ENCODE results near the gene MOK. TPM values are rescaled to one million over a fixed set of nuclear protein-coding genes. Genes with fewer than 3 reads are reported as not detected.
"Not testable (repeated sequence)": the region's sequence is repeated elsewhere in the genome, so short reads cannot be mapped to it uniquely, and the experiment has no call there.

Gene MOK
- total and polyA plus RNA-seq, 2 experiments from 2014 or later = 28.1 to 31.7 TPM

DNA sequence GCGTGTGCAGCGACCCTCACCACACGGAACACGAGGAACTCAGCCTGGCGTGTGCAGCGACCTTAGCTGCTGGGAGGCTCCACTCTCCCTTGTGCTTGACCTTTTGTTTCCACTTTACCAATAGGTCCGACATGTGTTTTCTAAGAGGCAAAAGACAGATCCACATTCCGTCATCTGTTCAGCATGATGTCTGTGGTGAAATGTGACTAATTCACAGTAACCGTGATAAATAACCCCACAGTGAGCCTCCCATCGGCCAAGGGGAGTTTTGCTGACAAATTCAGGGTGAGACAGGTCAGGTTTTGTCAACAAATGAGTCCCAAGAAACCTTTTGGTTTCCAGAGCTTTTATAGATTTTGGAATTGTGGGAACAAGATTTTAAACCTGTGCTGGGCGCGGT lies 55.9 kb downstream of the MOK start:
- TF ChIP-seq CTCF (IDR thresholded peaks at IDR 0.05; ENCODE audit: low read depth, low read length) = no peak
- Histone ChIP-seq H3K4me3 (no peak overlapping the region), H3K4me1 (ENCODE audit: low read depth) (peaks cover 38% of the 10 kb centered on the region), H3K27ac (peak overlapping the region; percentile 66), H3K27me3 (no peaks in the 10 kb centered on the region), H3K36me3 (no peaks in the 10 kb centered on the region), H3K9me3 (ENCODE audit: low read depth) (no peaks in the 10 kb centered on the region)
- DNase-seq (ENCODE audit: low read depth in 1 of 2, low spot score in 1 of 2) = peak in 1 of 2 donors; percentile 75

DNA sequence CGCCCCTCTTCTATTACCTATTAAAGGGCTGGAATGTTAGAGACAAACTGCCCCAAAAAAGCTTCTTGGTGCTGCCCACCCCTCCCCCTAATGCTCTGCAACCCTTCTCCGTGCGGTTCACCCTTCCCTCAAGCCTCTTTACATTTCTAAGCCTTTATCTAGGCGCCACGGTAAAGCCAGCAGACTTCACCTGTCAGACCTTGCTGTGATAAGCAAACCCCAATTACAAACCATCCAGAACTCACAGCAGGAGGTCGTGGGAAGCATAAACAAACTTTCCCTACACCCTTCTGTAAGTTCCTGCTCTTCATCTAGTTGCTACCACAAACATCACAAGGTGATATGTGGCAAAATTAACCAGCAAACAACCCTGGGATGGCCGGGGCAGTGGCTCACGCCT lies 56.8 kb downstream of the MOK start:
- no peaks in the 10 kb centered on the region for H3K27me3 ChIP-seq
- H3K4me1 ChIP-seq (ENCODE audit: low read depth) = peaks cover 34% of the 10 kb centered on the region
- H3K4me3 ChIP-seq = no peak overlapping the region
- no peaks in the 10 kb centered on the region for H3K9me3 ChIP-seq (ENCODE audit: low read depth)
- peak in 1 of 2 donors; percentile 29 for DNase-seq (ENCODE audit: low read depth in 1 of 2, low spot score in 1 of 2)
- H3K27ac ChIP-seq = peak overlapping the region; percentile 67
- no peaks in the 10 kb centered on the region for H3K36me3 ChIP-seq
- no peak for TF ChIP-seq CTCF (IDR thresholded peaks at IDR 0.05; ENCODE audit: low read depth, low read length)

- no peak overlapping the region for H3K4me3 ChIP-seq
- DNase-seq (ENCODE audit: low read depth in 1 of 2, low spot score in 1 of 2) = no peak
- no peaks in the 10 kb centered on the region for H3K9me3 ChIP-seq (ENCODE audit: low read depth)
- H3K36me3 ChIP-seq = no peaks in the 10 kb centered on the region
- peaks cover 32% of the 10 kb centered on the region for H3K4me1 ChIP-seq (ENCODE audit: low read depth)
- H3K27ac ChIP-seq = peak overlapping the region; percentile 67
- TF ChIP-seq CTCF (IDR thresholded peaks at IDR 0.05; ENCODE audit: low read depth, low read length) = no peak
- H3K27me3 ChIP-seq = no peaks in the 10 kb centered on the region
These were observed 58.9 kb downstream of the MOK start for GRCh38 chr14:102246071-102246470.

GRCh38 chr14:102243795-102244194 lies 61.2 kb downstream of the MOK start:
- H3K27ac ChIP-seq; H3K9me3 ChIP-seq (ENCODE audit: low read depth); H3K36me3 ChIP-seq; DNase-seq (ENCODE audit: low read depth in 1 of 2, low spot score in 1 of 2); H3K4me3 ChIP-seq; H3K27me3 ChIP-seq: not testable (repeated sequence)
- H3K4me1 ChIP-seq (ENCODE audit: low read depth) = peaks cover 27% of the 10 kb centered on the region

GRCh38 chr14:102241147-102241546 lies 63.8 kb downstream of the MOK start:
- Histone ChIP-seq H3K4me1 (ENCODE audit: low read depth) (peaks cover 6% of the 10 kb centered on the region), H3K9me3 (ENCODE audit: low read depth) (no peaks in the 10 kb centered on the region), H3K36me3 (no peaks in the 10 kb centered on the region), H3K4me3 (no peak overlapping the region), H3K27me3 (no peaks in the 10 kb centered on the region), H3K27ac (no peak overlapping the region)
- no peak for TF ChIP-seq CTCF (IDR thresholded peaks at IDR 0.05; ENCODE audit: low read depth, low read length)
- no peak for DNase-seq (ENCODE audit: low read depth in 1 of 2, low spot score in 1 of 2)

DNA sequence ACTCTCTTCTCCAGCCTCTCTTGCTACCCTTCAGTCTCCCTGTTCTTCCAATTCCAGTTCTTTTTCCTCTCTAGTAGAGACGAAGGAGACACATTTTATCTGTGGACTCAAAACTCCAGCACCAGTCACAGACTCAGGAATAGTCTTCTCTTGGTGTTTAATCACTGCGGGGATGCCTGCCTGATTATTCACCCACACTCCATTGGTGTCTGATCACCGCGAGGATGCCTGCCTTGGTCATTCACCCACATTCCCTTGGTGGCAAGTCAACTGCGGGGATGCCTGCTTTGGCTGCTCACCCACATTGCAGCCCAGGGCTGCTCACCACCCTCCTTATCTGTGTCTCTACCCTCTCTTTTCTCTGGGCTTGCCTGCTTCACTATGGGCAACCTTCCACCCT lies 64.5 kb downstream of the MOK start:
- not testable (repeated sequence) for H3K36me3 ChIP-seq; H3K27me3 ChIP-seq; H3K4me1 ChIP-seq (ENCODE audit: low read depth); H3K27ac ChIP-seq; H3K9me3 ChIP-seq (ENCODE audit: low read depth); H3K4me3 ChIP-seq
- peak in 1 of 2 donors; percentile 29 for DNase-seq (ENCODE audit: low read depth in 1 of 2, low spot score in 1 of 2)

DNA sequence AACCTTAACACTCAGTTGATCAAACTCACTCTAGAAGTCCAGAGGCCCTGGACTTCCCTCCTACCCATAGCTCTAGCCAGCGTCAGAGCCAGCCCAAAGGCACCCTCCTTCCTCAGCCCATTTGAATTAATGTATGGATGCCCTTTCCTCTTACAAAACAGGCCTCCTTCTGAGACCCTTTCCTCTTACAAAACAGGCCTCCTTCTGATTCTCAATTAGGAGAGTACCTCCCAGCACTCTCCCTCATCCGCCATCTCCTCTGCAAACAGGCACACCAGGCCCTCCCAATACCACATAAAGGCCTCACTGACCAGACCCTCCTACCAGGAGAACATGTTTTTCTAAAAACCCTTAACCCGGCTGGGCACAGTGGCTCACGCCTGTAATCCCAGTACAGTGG lies 65.7 kb downstream of the MOK start:
- no peak for DNase-seq (ENCODE audit: low read depth in 1 of 2, low spot score in 1 of 2)
- Histone ChIP-seq H3K27ac (no peak overlapping the region), H3K4me1 (ENCODE audit: low read depth) (no peaks in the 10 kb centered on the region)

More for the DNA sequence above, 65.7 kb downstream of the MOK start:
- Histone ChIP-seq H3K36me3 (no peaks in the 10 kb centered on the region), H3K9me3 (ENCODE audit: low read depth) (no peaks in the 10 kb centered on the region), H3K27me3 (no peaks in the 10 kb centered on the region), H3K4me3 (no peak overlapping the region)
- TF ChIP-seq CTCF (IDR thresholded peaks at IDR 0.05; ENCODE audit: low read depth, low read length) = no peak

Data from cardiac muscle cell (in vitro differentiated cells and primary cell).